Stomach (tissue), 9 donors: Measurements from ENCODE around the gene MYO1E. TPM values are rescaled to one million over a fixed set of nuclear protein-coding genes. Genes with fewer than 3 reads are reported as not detected.

Source experiments
- DNase-seq, 2 donors: peaks; one replicate each; pipeline versions ENCODE4 v3.0.0 to v3.0.0-alpha.2; 2013 to 2019
- H3K27ac ChIP-seq, 5 donors: fragments of 200-600 bp in 4 of 5; sonication (generic) in 4 of 5; one replicate each; pipeline ENCODE4 v1.5.1; 2013 to 2019; ENCODE audit warnings: mild to moderate bottlenecking in 1 of 5, moderate library complexity in 1 of 5
- H3K27me3 ChIP-seq, 3 donors: fragments of 200-600 bp; sonication (generic); one replicate each; pipeline ENCODE4 v1.5.1; 2017 to 2019; ENCODE audit warnings: mixed run types in 1 of 3
- H3K36me3 ChIP-seq, 4 donors: fragments of 200-600 bp; sonication (generic); 1 replicate in 3 of 4; 2 replicates in 1 of 4; pipeline ENCODE4 v1.5.1; 2016 to 2019
- H3K4me1 ChIP-seq, 4 donors: fragments of 200-600 bp; sonication (generic); one replicate each; pipeline ENCODE4 v1.5.1; 2016 to 2019
- H3K4me3 ChIP-seq, 4 donors: fragments of 200-600 bp; sonication (generic) in 3 of 4; one replicate each; pipeline ENCODE4 v1.5.1; 2016 to 2019; ENCODE audit warnings: mild to moderate bottlenecking in 1 of 4
- H3K9me3 ChIP-seq, 4 donors: fragments of 200-600 bp; sonication (generic); one replicate each; pipeline ENCODE4 v1.5.1; 2016 to 2019
- EP300 ChIP-seq: sonication (generic); formaldehyde crosslinking; IDR thresholded peaks from one replicate; pipeline ENCODE4 v1.6.1; 2017; ENCODE audit warnings: antibody characterized with exemption
- POLR2A ChIP-seq, 4 donors: fragments of 450-650 bp; IDR thresholded peaks; one replicate each; pipeline ENCODE4 v1.6.1; 2016; ENCODE audit warnings: antibody characterized with exemption in 4 of 4, control low read depth in 2 of 4, mild to moderate bottlenecking in 1 of 4, moderate library complexity in 1 of 4
- POLR2AphosphoS5 ChIP-seq, 3 donors: sonication (generic); formaldehyde crosslinking; IDR thresholded peaks; one replicate each; pipeline ENCODE4 v1.6.1; 2016; ENCODE audit warnings: antibody characterized with exemption in 3 of 3
- WGBS, 5 donors: extraction: QIAGEN DNeasy Blood & Tissue Kit in 3 of 5; methylation state at CpG; one replicate each; pipeline versions ENCODE4 v1.1.5 to v1.1.7; 2013 to 2018; 5-methylcytosine and 5-hydroxymethylcytosine counted together
- intact Hi-C: fragments of 100-400 bp; cut with DNase I; formaldehyde crosslinking; loops from one replicate; pipeline ENCODE4 v1.15.1; 2023; ENCODE audit warnings: low total_unique reads
- polyA plus RNA-seq, 3 donors: library from polyadenylated mRNA; stranded (reverse); fragments of 200-250 nt; gene quantifications; one replicate each; pipeline ENCODE4 v1.2.3, GENCODE V29; 2013
- total RNA-seq, 5 donors: library from RNA; depleted of rRNA; stranded (reverse); fragments of >200 nt; gene quantifications; one replicate each; pipeline versions ENCODE4 v1.1.0 to v1.2.3, GENCODE V29; 2014 to 2016
- TF ChIP-seq, protein P1 (sequence below), 7 experiments: fragments of 450-650 bp in 4 of 7; fragments of 200-600 bp in 3 of 7; sonication (generic) in 3 of 7; IDR thresholded peaks; one replicate each; pipeline ENCODE4 v1.5.1; 2016 to 2019; ENCODE audit warnings: antibody characterized with exemption in 7 of 7, control low read depth in 2 of 7, mild to moderate bottlenecking in 1 of 7
- donor health status: healthy with polysubstance abuse.
- donor health status: Bipolar disorder and iron deficiency.
- donor health status: healthy.

Gene MYO1E
- total and polyA plus RNA-seq, 8 donors, result 15.1 to 380 (median 46.3) TPM

DNA sequence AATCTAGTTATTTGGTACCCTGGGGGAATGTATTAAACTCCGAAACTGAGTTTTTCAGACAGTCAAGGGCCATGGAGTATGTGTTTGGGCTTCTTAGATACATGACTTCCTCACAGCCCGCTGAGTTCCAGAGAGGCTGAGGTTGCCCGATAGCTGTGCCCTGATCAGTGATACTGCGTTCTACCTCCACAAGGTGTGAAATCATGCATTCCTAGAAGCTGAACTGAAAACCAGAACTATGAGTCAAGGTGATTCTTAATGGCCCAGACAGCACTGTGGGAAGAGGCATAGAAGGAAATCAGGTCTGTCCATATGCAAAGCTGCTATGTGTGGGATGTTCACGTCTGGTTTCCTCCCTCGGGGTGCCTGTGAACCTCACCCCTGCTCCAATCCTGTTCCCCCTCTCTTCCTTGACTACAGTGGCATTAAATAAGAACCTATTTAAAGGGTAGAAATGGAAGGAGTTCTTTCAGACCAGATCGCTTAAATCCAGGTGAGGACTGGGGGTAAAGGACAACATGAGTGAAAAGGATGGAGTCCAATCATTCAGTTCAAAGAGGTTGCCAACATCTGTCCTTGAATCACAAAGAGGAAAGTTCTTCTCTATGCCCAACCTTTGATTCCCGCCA, 74.3 kb downstream of the MYO1E start:
- no peak for DNase-seq
- H3K36me3 ChIP-seq, result no peaks in the 10 kb centered on the region
- peaks cover 21 to 67% (median 42%) of the 10 kb centered on the region in 4 donors for H3K4me1 ChIP-seq
- H3K27me3 ChIP-seq, result no peaks in the 10 kb centered on the region
- no peaks in the 10 kb centered on the region for H3K9me3 ChIP-seq
- no peak overlapping the region for H3K4me3 ChIP-seq
- intact Hi-C loops, result no loop called here
- TF ChIP-seq POLR2AphosphoS5 (IDR thresholded peaks at IDR 0.05) (no peak), POLR2A (IDR thresholded peaks at IDR 0.05) (no peak), EP300 (no peak)
- TF ChIP-seq, protein P1, sequence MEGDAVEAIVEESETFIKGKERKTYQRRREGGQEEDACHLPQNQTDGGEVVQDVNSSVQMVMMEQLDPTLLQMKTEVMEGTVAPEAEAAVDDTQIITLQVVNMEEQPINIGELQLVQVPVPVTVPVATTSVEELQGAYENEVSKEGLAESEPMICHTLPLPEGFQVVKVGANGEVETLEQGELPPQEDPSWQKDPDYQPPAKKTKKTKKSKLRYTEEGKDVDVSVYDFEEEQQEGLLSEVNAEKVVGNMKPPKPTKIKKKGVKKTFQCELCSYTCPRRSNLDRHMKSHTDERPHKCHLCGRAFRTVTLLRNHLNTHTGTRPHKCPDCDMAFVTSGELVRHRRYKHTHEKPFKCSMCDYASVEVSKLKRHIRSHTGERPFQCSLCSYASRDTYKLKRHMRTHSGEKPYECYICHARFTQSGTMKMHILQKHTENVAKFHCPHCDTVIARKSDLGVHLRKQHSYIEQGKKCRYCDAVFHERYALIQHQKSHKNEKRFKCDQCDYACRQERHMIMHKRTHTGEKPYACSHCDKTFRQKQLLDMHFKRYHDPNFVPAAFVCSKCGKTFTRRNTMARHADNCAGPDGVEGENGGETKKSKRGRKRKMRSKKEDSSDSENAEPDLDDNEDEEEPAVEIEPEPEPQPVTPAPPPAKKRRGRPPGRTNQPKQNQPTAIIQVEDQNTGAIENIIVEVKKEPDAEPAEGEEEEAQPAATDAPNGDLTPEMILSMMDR (IDR thresholded peaks at IDR 0.05), result no peak
- no peak overlapping the region for H3K27ac ChIP-seq
- 88 to 92% (median 92%) methylated on average over 8 of the region's 8 CpGs for WGBS, 5 donors

DNA sequence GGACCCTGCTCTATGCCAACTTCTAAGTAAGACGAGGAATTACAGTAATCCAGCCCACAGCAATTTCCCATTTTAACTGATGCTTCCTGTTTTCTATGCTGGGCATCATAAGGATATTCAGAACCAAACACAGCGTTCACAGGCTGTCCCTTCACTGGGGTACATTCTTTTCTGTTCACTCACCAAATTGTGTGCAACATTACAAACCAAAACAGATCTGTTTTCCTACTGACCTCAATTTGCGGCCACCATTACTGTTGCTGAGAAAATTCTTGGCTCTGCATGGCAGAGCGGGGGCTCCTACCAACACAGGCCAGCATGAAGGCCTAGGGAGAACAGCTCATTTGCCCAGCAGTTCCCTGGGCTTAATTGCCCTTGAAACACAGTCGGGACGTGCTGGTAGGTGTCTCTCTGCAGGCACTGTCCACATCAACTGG, 76.5 kb downstream of the MYO1E start:
- Histone ChIP-seq H3K27ac (peak overlapping the region in 4 of 5 donors; percentile 52 to 75 (median 73)), H3K36me3 (no peaks in the 10 kb centered on the region), H3K4me3 (no peak overlapping the region), H3K4me1 (peaks cover 27 to 72% (median 41%) of the 10 kb centered on the region in 4 donors), H3K27me3 (no peaks in the 10 kb centered on the region), H3K9me3 (no peaks in the 10 kb centered on the region)
- no peak for DNase-seq
- intact Hi-C loops, result no loop called here
- 52 to 69% (median 65%) methylated on average over 6 of the region's 6 CpGs for WGBS, 5 donors
- peak in 2 of 3 donors; percentile 17 to 43 for TF ChIP-seq POLR2AphosphoS5 (IDR thresholded peaks at IDR 0.05)
- TF ChIP-seq EP300, result peak; percentile 9
- TF ChIP-seq POLR2A (IDR thresholded peaks at IDR 0.05), result no peak
- TF ChIP-seq, protein P1 (IDR thresholded peaks at IDR 0.05), result no peak

DNA sequence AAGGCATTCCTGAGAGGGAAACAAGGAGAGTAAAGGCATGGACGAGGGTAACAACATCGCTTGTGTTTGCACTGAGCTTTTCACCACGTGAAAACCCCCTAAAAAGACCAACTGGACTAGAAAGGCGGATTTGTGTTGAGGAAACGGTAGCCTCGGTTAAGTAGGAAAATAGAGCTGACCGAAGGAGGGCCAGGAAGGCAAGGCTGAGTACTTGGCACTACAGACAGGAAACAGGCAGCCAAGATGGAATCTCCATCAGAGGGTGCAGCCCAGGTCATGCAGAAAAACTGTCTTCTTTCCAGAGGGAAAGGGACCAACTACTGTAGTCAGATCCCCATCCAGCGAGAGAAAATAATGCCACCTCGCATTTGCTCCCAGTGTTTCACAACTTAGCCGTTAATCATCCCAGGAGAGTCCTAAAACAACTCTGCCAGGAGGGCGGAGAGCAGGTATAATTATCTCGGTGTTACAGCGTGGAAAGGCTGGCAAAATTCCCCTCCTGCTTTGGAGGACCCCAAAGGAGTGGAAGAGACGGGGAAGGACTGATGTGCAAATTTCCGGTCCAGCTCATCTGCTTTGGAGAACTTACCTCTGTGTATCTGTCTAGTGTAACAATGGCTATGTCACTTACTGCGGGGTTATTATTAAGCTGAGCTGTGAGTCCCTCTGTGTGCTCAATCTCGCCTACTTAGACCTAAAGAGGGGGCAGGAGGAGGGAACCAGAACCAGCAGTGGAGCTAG, 77.2 kb downstream of the MYO1E start:
- intact Hi-C loops, result no loop called here
- DNase-seq, result no peak
- TF ChIP-seq EP300 (no peak), POLR2A (IDR thresholded peaks at IDR 0.05) (no peak), POLR2AphosphoS5 (IDR thresholded peaks at IDR 0.05) (no peak)
- TF ChIP-seq, protein P1 (IDR thresholded peaks at IDR 0.05), result no peak
- H3K9me3 ChIP-seq, result no peaks in the 10 kb centered on the region
- H3K27ac ChIP-seq, result peak overlapping the region in 4 of 5 donors; percentile 52 to 75 (median 73)
- H3K4me1 ChIP-seq, result peaks cover 23 to 72% (median 37%) of the 10 kb centered on the region in 4 donors
- no peaks in the 10 kb centered on the region for H3K36me3 ChIP-seq
- WGBS, 5 donors, result 71 to 81% (median 72%) methylated on average over 17 of the region's 17 CpGs
- no peak overlapping the region for H3K4me3 ChIP-seq
- H3K27me3 ChIP-seq, result no peaks in the 10 kb centered on the region

DNA sequence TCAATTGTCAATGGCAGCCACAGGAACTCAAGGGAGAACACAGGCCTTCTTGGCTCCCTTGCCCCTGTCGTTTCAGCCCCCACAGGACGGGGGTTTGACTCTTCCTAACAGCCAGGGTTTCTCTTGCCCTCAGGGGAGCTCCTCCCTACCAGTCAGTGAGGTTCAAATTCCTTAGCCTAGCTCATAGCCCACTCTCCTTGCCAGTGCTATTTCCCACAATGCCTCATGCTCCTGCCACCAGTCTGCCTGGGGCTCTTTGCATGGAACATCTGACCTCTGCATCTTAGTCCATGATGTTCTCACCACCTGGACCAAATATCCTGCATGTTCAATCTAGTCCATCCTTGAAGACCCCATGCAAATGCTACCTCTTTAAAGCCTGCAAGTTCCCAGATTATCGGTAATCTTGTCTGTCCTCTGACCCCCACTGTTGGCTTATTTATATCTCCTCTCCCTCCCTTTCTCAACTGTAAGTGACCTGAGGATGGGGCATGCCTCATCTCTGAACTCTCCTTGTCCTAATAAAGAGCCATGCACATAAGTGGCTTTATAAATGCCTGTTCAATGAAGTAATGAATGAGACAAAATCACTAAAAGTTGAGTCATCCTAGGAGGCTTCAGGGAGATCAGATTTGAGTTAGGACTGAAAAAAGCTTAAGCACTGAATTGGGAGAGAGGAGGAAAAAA, 78.0 kb downstream of the MYO1E start:
- peak overlapping the region; percentile 2 to 75 (median 71) for H3K27ac ChIP-seq
- no peaks in the 10 kb centered on the region for H3K9me3 ChIP-seq
- no peaks in the 10 kb centered on the region for H3K36me3 ChIP-seq
- no peak for DNase-seq
- intact Hi-C loops, result no loop called here
- no peak for TF ChIP-seq POLR2AphosphoS5 (IDR thresholded peaks at IDR 0.05)
- TF ChIP-seq, protein P1 (IDR thresholded peaks at IDR 0.05), result no peak
- no peak for TF ChIP-seq EP300
- no peak for TF ChIP-seq POLR2A (IDR thresholded peaks at IDR 0.05)
- peaks cover 20 to 72% (median 36%) of the 10 kb centered on the region in 4 donors for H3K4me1 ChIP-seq
- H3K4me3 ChIP-seq, result no peak overlapping the region
- no peaks in the 10 kb centered on the region for H3K27me3 ChIP-seq
- 73 to 92% (median 87%) methylated on average over 3 of the region's 3 CpGs for WGBS, 5 donors
